GM12872 (cell line): ENCODE data around the gene GSDME.

Source experiments
- TF ChIP-seq, protein P1 (sequence below): IDR thresholded peaks from 3 replicates; pipeline ENCODE4 v1.5.1; 2011; ENCODE audit warnings: low read depth, mild to moderate bottlenecking, low read length, moderate library complexity; ENCODE audit not compliant: insufficient read depth

GSDME gene

GRCh38 chr7:24750441-24751055 is 6.7 kb downstream of the GSDME start:
- TF ChIP-seq, protein P1, sequence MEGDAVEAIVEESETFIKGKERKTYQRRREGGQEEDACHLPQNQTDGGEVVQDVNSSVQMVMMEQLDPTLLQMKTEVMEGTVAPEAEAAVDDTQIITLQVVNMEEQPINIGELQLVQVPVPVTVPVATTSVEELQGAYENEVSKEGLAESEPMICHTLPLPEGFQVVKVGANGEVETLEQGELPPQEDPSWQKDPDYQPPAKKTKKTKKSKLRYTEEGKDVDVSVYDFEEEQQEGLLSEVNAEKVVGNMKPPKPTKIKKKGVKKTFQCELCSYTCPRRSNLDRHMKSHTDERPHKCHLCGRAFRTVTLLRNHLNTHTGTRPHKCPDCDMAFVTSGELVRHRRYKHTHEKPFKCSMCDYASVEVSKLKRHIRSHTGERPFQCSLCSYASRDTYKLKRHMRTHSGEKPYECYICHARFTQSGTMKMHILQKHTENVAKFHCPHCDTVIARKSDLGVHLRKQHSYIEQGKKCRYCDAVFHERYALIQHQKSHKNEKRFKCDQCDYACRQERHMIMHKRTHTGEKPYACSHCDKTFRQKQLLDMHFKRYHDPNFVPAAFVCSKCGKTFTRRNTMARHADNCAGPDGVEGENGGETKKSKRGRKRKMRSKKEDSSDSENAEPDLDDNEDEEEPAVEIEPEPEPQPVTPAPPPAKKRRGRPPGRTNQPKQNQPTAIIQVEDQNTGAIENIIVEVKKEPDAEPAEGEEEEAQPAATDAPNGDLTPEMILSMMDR, result no peak

DNA sequence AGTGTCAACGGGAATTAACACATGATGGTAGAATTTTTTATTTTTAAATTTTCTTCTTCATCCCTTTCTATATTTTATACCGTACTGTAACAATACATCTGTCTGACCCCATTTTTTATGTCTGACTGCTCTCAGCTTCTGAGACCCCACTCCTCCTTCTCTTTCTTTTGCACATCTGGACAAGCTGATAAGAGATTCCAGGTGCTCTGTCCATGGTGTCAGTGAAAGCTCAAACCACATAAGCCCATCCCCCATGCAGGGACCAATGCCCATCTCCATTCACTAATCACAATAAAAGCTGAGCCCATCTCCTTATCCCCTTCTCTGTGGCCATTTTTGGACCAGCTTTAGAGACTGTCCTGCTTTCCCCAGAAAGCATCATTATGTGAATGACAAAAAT is 8.7 kb downstream of the GSDME start:
- TF ChIP-seq, protein P1, result no peak

- TF ChIP-seq, protein P1, result no peak
Measured at GRCh38 chr7:24745355-24745754, 11.9 kb downstream of the GSDME start.

DNA sequence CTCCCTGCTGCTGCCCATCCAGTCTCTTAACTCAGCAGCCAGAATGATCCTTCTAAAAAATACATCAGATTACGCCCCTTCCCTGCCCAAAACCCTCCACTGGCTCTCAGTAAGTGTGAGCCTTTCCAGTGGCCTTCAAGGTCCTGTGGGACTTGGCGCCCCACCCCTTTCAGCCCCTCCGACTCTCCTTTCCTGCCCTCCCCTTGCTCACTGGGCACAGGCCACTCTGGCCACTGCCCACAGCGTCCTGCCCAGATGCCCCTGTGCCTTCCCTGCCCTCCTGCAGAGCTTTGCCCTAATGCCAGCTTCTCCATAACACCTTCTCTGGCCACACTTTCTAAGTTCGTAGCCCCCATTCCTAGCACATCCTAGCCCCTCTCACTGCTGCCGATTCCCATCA is 13.8 kb downstream of the GSDME start:
- TF ChIP-seq, protein P1, result no peak

DNA sequence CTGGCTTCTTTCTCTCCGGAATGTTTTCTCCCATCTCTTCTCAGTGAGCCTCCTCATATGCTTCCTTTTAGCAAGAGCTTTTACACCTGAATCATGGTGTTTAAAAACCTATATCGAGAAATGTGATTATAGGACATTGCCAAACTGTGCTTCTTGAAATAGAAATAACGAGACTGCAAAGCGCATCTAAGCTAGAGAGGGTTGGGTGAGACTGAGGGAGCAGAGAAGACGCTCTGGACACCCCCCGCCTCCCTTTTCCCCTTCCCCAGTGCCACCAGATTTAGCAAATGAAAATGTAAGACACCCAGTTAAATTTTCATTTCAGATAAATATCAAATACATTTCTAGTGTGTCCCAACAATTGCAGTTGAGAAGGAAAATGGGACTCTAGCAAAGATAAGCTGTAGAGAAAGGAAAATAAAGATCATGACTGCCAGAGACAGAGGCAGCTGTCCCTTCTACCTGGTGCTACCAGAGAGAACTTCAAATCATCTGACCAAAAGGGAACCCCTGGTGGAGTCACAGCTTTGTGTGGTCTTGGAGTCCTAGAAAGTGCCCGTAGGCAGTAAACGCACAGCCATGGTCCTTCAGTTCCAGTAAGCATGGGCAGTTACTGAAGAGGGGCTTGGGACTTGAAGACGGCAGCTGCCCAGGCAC is 14.6 kb downstream of the GSDME start:
- TF ChIP-seq, protein P1, result no peak

- TF ChIP-seq, protein P1, result no peak
Measured at GRCh38 chr7:24741679-24742505, 15.4 kb downstream of the GSDME start.

DNA sequence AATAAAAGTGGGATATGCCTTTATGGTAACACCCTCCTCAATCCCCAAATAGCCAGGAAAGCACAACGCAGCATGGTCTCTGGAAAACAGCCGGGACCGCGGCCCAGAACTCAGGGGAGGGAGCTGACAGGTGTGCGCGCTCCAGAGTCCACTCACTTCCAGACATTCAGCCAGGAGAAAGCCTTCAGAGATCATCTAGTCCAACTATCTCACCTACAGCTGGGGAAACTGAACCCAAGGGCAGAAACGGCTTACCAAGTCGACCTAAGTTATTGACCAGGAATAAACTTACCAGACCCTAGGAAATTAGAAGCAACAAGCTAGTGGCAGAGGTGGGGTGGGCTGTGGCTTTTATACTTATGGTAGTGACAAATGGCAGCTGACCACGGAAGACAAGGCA is 16.4 kb downstream of the GSDME start:
- TF ChIP-seq, protein P1, result no peak
